ENCODE results near the gene MTHFD2L.

Gene MTHFD2L

DNA sequence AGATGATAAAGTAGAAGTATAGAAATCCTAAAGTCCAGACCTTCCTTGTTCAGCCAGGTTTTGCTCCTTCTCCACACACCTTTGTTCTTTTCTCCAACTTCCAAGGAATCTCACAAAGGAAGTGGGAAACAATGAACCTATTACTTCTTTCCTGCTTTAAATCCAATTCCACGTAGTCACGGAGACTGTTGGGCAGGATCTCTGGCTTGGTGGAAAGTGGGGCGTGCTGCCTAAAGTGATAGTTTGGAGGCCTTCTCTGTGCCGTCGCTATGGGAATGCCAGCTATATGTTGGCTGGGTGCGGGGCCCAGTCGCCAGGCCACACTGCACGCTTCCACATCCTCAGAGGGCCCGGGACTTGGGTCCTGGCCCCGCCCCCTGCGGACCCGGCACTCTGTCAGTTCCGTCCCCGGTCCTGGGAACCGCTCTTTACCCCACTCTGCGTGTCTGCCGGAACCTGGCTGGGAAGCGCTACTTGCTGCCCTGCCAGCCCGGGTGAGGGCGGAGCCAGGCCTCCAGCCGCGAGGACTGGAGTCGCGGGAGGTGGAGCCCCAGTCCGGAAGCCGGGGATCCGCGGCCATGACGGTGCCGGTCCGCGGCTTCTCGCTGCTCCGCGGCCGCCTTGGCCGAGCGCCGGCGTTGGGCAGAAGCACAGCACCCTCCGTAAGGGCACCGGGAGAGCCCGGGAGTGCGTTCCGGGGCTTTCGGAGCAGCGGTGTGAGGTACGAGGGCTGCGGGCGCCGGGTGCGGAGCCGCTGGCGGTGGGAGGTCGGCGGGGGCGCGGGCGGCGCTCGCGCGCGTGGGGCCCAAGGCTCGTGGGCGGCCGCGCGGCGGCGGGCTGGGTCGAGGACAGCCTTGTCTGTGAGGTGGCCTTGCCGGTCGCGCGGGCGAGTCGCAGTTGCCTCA is at the start of gene MTHFD2L:
TSS of gene MTHFD2L (plus strand) at position 558 of the 905 bp plus-strand sequence. CDS start at position 579, 21 bp downstream.
- peak within 1 kb of the TSS; percentile 82 for H3K4me3 ChIP-seq (ENCODE audit: low read depth, low read length)
- TF ChIP-seq, protein P1, sequence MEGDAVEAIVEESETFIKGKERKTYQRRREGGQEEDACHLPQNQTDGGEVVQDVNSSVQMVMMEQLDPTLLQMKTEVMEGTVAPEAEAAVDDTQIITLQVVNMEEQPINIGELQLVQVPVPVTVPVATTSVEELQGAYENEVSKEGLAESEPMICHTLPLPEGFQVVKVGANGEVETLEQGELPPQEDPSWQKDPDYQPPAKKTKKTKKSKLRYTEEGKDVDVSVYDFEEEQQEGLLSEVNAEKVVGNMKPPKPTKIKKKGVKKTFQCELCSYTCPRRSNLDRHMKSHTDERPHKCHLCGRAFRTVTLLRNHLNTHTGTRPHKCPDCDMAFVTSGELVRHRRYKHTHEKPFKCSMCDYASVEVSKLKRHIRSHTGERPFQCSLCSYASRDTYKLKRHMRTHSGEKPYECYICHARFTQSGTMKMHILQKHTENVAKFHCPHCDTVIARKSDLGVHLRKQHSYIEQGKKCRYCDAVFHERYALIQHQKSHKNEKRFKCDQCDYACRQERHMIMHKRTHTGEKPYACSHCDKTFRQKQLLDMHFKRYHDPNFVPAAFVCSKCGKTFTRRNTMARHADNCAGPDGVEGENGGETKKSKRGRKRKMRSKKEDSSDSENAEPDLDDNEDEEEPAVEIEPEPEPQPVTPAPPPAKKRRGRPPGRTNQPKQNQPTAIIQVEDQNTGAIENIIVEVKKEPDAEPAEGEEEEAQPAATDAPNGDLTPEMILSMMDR (IDR thresholded peaks at IDR 0.05; ENCODE audit: control insufficient read depth, extremely low read depth, insufficient read depth): no peak
- peak; percentile 93 for DNase-seq (ENCODE audit: low read depth)

DNA sequence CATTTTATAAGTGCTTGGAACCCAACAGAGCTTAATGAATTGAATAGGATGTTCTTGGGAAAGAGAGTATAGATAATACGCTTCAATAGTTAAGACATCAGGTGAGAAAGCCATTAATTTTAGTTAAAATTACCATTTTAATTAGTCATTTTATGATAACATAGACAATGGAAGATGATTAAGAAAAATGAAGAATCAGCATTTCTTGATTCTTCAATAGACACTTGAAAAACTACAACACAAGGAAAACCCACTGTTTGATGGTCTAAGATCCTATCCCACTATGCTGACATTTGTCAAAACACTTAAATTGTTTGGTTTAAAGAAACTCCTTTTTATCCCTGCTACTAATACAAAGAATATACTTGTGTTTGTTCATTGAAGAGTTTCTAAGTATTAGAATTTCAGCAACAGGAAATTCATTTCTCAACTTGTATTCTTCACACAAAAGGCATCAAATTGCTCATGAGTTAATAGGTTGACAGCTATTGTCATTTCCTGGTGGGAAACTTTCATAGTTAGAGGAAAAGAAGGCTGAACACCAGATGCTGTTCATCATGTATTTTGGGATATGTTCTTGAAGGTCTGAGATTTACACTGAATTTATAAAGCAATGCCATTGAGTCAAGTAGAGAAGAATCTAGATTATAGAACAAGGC is 49.3 kb upstream of the MTHFD2L start:
- DNase-seq (ENCODE audit: low read depth): no peak
- no peak overlapping the region for H3K4me3 ChIP-seq (ENCODE audit: low read depth, low read length)
- TF ChIP-seq, protein P1 (IDR thresholded peaks at IDR 0.05; ENCODE audit: control insufficient read depth, extremely low read depth, insufficient read depth): no peak

DNA sequence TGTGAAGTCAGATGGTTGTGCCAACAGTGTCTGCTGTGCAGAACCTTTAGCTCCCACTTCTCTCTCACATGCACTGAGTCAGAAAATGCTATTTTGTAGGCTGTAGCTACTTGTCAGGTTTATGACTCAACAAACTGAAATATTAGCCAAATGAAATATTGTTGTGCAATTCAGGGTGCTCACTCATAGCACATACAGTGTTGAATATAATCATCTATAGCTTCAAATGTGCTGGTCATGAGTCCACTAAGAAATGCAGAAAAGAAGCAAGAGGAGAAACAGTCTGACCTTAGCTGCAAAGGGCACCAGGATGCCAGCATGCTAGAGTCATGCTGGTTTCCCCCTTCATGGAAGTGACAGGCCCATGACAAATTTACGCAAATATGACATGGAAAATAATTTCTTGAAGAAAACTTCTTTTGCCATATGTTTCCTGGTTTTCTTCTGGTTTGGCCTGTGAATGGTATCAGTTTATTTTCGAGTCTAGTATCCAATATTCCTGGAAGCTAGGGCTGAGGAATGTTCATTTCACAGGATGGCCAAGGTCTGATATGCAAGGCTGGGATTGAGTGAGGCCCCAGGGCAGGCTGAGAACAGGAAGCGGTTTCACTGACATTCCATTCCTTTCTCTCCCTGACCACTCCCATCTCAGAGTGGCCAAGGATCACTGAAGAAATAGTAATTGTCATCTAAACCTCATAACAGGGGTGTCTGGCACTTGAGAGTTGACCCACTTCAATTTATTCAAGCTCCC is 48.6 kb upstream of the MTHFD2L start:
- TF ChIP-seq, protein P1 (IDR thresholded peaks at IDR 0.05; ENCODE audit: control insufficient read depth, extremely low read depth, insufficient read depth): no peak

DNA sequence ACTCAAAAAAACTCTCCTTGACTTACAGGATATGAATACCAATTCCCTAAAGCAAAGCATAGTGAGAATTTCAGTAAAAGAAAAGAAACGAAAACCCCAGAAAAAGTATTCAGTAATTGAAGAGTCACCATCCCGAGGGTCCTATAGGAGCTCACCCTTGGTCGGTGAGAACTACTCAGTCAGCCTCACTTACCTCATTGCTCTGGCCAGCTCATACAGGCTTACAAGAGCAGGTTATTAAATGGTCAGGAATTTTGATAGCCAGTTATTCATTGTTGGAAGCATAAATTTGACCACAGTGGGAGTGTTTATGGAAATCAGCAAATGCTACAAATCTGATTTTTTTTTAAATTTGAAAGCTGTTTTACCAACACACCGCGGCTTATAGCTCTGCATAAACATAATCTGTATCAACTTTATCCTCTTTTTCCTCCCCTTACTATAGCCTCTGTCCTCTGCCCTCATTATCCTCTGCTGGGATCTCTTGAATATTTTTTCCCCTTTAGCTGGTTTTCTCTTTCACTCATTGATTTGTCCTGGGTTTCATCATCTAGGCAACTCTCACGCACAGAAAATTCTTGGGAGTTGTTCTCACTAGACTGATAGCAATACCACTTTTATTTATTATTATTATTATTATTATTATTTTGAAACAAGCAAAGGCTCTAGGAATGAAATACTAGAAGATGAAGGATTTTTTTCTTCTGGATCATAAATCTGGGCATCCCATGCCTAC is 47.9 kb upstream of the MTHFD2L start:
- no peak for DNase-seq (ENCODE audit: low read depth)
- TF ChIP-seq, protein P1 (IDR thresholded peaks at IDR 0.05; ENCODE audit: control insufficient read depth, extremely low read depth, insufficient read depth): no peak
- no peak overlapping the region for H3K4me3 ChIP-seq (ENCODE audit: low read depth, low read length)

More for the DNA sequence above, 48.6 kb upstream of the MTHFD2L start:
- no peak overlapping the region for H3K4me3 ChIP-seq (ENCODE audit: low read depth, low read length)
- no peak for DNase-seq (ENCODE audit: low read depth)

DNA sequence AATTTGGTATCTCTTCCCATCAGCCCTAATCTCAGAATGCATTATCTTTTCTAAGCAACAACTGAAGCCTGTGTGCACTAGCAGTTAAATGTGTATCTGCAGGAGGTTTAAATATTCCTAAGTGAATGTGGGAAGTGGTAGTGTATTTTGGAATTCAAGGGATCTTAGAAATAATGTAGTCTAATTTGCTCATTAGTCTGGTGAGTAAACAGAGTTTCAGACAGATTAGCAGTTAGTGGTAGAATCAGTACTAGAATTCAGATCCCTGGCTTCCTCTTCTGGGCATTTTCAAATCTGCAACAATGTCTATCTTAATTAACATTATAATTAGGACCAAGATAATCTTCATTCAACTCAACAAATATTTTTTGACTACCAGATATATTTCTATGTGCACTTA is 47.2 kb upstream of the MTHFD2L start:
- TF ChIP-seq, protein P1 (IDR thresholded peaks at IDR 0.05; ENCODE audit: control insufficient read depth, extremely low read depth, insufficient read depth): no peak
- no peak overlapping the region for H3K4me3 ChIP-seq (ENCODE audit: low read depth, low read length)
- no peak for DNase-seq (ENCODE audit: low read depth)

DNA sequence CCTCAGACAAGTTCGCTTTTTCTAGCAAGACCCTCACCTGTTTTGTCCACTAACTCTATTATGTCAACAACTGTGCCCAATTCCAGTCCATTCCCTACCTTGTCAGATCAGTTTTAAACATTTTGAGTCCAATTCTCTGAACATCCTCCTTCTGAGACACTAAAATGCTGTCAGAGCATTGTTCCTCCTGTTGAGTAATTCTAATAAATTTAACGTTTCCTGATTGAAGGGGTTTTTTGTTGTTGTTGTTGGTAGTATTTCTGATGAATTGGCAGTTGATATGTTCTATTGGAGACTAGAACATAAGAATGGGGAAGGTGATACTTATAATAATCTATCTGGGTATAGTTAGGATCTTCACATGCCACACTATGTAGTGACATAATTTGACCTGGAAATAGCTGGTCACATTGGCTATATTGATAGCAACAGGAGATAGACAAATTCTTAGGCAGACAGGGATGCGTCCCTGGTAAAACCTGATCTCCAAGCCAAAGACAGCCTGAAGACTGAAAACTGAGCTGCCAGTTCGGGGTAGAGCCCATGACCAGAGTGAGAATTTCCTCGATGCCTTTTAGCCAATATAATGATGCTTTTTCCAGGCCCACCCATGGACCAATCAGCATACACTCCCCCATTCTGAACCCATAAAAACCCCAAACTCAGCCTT is 46.5 kb upstream of the MTHFD2L start:
- no peak overlapping the region for H3K4me3 ChIP-seq (ENCODE audit: low read depth, low read length)
- TF ChIP-seq, protein P1 (IDR thresholded peaks at IDR 0.05; ENCODE audit: control insufficient read depth, extremely low read depth, insufficient read depth): no peak
- no peak for DNase-seq (ENCODE audit: low read depth)

All from LNCaP clone FGC (cell line).